ENCODE results near the gene YPEL1. TPM values are rescaled to one million over a fixed set of nuclear protein-coding genes. Genes with fewer than 3 reads are reported as not detected.

Gene YPEL1
- total and polyA plus RNA-seq, 10 of the 15 experiments (the other 5 are each of a cell fraction or from before 2014, with no cell fraction given), result 0.13 to 5.0 (median 1.6) TPM

- H3K9ac ChIP-seq (ENCODE audit: control insufficient read depth, insufficient read depth, low read length), result no peak overlapping the region
- RAD21 ChIA-PET (ENCODE audit: unreplicated experiment), result no interaction called here
- H2AFZ ChIP-seq (ENCODE audit: control insufficient read depth, low read depth, low read length), result no peak overlapping the region
- H3K79me2 ChIP-seq (ENCODE audit: control insufficient read depth, insufficient read depth, low read length), result peaks cover 4% of the 10 kb centered on the region
- TF ChIP-seq RELA (IDR thresholded peaks at IDR 0.05; ENCODE audit: borderline replicate concordance, partially characterized antibody), result no peak
- no peaks in the 10 kb centered on the region for H3K27me3 ChIP-seq (replicated peaks in 1 of 2; ENCODE audit: control insufficient read depth in 2 of 2, insufficient read depth in 2 of 2, low read length in 1 of 2)
- FAIRE-seq (no peak), ATAC-seq (no peak), DNase-seq (ENCODE audit: low read depth, low spot score) (no peak)
- no peak overlapping the region for H3K27ac ChIP-seq (ENCODE audit: control insufficient read depth, insufficient read depth)
- POLR2A ChIA-PET, result no interaction called here
- intact Hi-C loops (cut with micrococcal nuclease; ENCODE audit: unreplicated experiment) (no loop called here), in situ Hi-C loops (cut with MboI) (no loop called here)
- CTCF ChIA-PET, result interaction anchor here (1.0 kb wide), 1 partner anchor 298 kb away, joined by 3 read pairs; no protein-coding TSS in a partner anchor
- WGBS (ENCODE audit: insufficient coverage, insufficient replicate concordance, low lambda C conversion rate, missing lambda C conversion rate), result 99% methylated on average over 12 of the region's 12 CpGs
- H3K4me1 ChIP-seq (ENCODE audit: control insufficient read depth, insufficient read depth, low read length), result peaks cover 12% of the 10 kb centered on the region
- no peak overlapping the region for H3K4me2 ChIP-seq (ENCODE audit: control insufficient read depth, insufficient read depth)
- no TSS peak for BruUV-seq (replicated peaks)
- H3K9me3 ChIP-seq (replicated peaks; ENCODE audit: control insufficient read depth, insufficient read depth, low read length), result no peaks in the 10 kb centered on the region
- H3K4me3 ChIP-seq, result no peak overlapping the region
- peaks cover 15 to 19% of the 10 kb centered on the region in 2 experiments for H3K36me3 ChIP-seq (ENCODE audit: control insufficient read depth in 2 of 2, insufficient read depth in 2 of 2, low read length in 1 of 2)
- no peaks in the 10 kb centered on the region for H4K20me1 ChIP-seq (ENCODE audit: control insufficient read depth, insufficient read depth)
- SMC1A ChIA-PET (ENCODE audit: uncharacterized antibody, unreplicated experiment), result no interaction called here
Measured at GRCh38 chr22:21673534-21674321, 61.9 kb downstream of the YPEL1 start.

GRCh38 chr22:21672107-21672629, 63.4 kb downstream of the YPEL1 start:
- ChIA-PET RAD21 (ENCODE audit: unreplicated experiment) (no interaction called here), CTCF (interaction anchor here (0.5 to 1.8 kb wide), 3 partner anchors 61 to 1455 kb away, joined by 3 to 4 read pairs (median 3); no protein-coding TSS in a partner anchor), SMC1A (ENCODE audit: uncharacterized antibody, unreplicated experiment) (no interaction called here), POLR2A (no interaction called here)
- FAIRE-seq, result no peak
- Histone ChIP-seq H2AFZ (ENCODE audit: control insufficient read depth, low read depth, low read length) (no peak overlapping the region), H3K36me3 (ENCODE audit: control insufficient read depth in 2 of 2, insufficient read depth in 2 of 2, low read length in 1 of 2) (peaks cover 15 to 19% of the 10 kb centered on the region in 2 experiments), H3K27ac (ENCODE audit: control insufficient read depth, insufficient read depth) (0 out of 2 replicates have a peak overlapping the region, but pooled peaks have one; percentile 20), H3K79me2 (ENCODE audit: control insufficient read depth, insufficient read depth, low read length) (peaks cover 7% of the 10 kb centered on the region), H3K4me2 (ENCODE audit: control insufficient read depth, insufficient read depth) (no peak overlapping the region), H3K9me3 (replicated peaks; ENCODE audit: control insufficient read depth, insufficient read depth, low read length) (no peaks in the 10 kb centered on the region), H3K4me3 (no peak overlapping the region), H3K9ac (ENCODE audit: control insufficient read depth, insufficient read depth, low read length) (no peak overlapping the region), H3K27me3 (replicated peaks in 1 of 2; ENCODE audit: control insufficient read depth in 2 of 2, insufficient read depth in 2 of 2, low read length in 1 of 2) (no peaks in the 10 kb centered on the region), H4K20me1 (ENCODE audit: control insufficient read depth, insufficient read depth) (no peaks in the 10 kb centered on the region), H3K4me1 (ENCODE audit: control insufficient read depth, insufficient read depth, low read length) (peaks cover 12% of the 10 kb centered on the region)
- no TSS peak for BruUV-seq (replicated peaks)
- DNase-seq (ENCODE audit: low read depth, low spot score), result no peak
- TF ChIP-seq BACH1 (IDR thresholded peaks at IDR 0.05; ENCODE audit: borderline replicate concordance) (no peak), EED (IDR thresholded peaks at IDR 0.05; ENCODE audit: low read depth) (peak; percentile 31; the same call in 1 of the 2 replicates), SPI1 (IDR thresholded peaks at IDR 0.05; ENCODE audit: borderline replicate concordance, insufficient read depth, low read depth, low read length) (peak; percentile 71; the same call in 1 of the 2 replicates), LARP7 (IDR thresholded peaks at IDR 0.05) (no peak)
- peak; percentile 23; the same call in 1 of the 3 replicates for ATAC-seq
- WGBS (ENCODE audit: insufficient coverage, insufficient replicate concordance, low lambda C conversion rate, missing lambda C conversion rate), result 70% methylated on average over 6 of the region's 6 CpGs
- intact Hi-C loops (cut with micrococcal nuclease; ENCODE audit: unreplicated experiment), result no loop called here
- in situ Hi-C loops (cut with MboI), result no loop called here

Data from GM12878 (cell line).